Astrocyte of the spinal cord (primary cell): ENCODE measurements around the gene SERPINE2.

Source experiments
- DNase-seq: peaks from one replicate; pipeline ENCODE4 v3.0.0; 2011; ENCODE audit warnings: low read depth, low spot score
- H3K4me3 ChIP-seq: 2 replicates; pipeline ENCODE4 v1.5.1; 2011; ENCODE audit warnings: low read depth, mild to moderate bottlenecking, low read length, moderate library complexity
- in situ Hi-C: cut with HindIII; loops from 2 replicates; pipeline ENCODE4 v1.10.0; 2017; ENCODE audit warnings: low sequenced_read_pairs
- TF ChIP-seq, protein P1 (sequence below): IDR thresholded peaks from 2 replicates; pipeline ENCODE4 v1.5.1; 2012; ENCODE audit warnings: low read depth, mild to moderate bottlenecking, low read length, inconsistent platforms

Gene SERPINE2

DNA sequence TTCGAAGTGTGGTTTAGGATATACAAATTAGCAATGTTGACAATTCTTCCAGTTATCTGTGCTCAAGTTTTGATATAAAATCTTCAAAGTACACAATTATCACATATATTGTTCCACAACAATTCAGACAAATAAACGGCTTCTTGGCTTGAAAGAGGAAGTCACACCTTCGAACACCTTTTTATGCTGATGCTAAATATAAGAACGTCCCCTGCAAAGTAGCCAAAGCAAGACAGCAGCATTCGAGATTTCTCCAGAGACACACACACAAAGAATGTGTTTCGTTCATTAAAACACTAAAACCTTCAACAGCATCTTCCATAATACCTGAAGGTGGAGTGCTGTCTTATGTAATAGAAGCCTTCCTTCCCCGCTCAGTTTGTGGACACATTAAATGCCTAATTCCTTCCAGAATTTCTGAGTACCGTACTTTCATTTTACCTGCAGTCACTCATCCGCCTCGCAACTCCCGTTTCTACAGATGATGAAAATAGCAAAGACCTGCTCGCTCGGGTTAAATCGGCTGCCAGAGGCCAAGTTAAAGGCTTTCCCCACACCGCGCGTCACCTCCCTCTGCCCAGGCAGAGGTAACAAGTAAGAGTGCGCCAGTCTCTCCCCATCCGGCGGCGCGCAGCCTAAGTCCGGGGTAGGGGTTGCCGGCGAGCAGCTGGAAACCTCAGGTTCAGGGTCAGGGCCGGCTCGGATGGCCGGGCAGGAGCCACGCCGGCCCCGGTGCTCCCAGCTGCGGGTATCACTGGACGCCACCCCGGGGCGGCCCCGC, 847 bp downstream of the SERPINE2 start:
- TF ChIP-seq, protein P1, sequence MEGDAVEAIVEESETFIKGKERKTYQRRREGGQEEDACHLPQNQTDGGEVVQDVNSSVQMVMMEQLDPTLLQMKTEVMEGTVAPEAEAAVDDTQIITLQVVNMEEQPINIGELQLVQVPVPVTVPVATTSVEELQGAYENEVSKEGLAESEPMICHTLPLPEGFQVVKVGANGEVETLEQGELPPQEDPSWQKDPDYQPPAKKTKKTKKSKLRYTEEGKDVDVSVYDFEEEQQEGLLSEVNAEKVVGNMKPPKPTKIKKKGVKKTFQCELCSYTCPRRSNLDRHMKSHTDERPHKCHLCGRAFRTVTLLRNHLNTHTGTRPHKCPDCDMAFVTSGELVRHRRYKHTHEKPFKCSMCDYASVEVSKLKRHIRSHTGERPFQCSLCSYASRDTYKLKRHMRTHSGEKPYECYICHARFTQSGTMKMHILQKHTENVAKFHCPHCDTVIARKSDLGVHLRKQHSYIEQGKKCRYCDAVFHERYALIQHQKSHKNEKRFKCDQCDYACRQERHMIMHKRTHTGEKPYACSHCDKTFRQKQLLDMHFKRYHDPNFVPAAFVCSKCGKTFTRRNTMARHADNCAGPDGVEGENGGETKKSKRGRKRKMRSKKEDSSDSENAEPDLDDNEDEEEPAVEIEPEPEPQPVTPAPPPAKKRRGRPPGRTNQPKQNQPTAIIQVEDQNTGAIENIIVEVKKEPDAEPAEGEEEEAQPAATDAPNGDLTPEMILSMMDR: no peak
- in situ Hi-C loops: no loop called here

DNA sequence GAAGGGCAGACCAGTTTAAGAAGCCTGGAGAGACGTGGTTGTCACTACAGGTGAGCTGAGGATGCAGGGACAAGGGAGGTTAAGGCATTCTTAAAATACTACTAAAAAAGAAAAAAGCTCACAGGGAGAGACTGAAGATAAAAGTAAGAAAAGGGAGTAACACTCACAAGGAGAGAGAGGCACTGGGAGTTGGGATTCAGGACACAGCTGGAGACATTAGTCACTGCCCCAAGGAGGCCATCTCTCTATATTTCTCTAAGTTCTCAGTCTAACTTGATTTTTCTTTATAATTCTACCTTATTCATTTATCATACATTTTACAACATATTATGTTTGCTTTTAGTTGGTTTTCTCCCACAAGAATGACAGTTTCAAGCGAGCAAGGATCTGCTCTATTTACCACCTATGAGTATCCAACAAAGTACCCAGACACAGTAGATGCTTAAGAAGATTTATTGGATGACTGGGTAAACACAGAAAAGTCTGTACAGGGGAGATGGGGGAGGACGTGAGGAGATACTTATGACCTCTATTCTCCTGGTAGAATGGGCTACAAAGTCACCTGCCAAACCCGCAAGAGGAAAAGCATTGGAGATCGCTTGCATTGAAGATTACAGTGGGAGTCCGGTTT, 2.2 kb downstream of the SERPINE2 start:
- in situ Hi-C loops: no loop called here
- peak; percentile 40 for DNase-seq
- TF ChIP-seq, protein P1: no peak
- H3K4me3 ChIP-seq: peak overlapping the region; percentile 72

More for the DNA sequence above, 847 bp downstream of the SERPINE2 start:
- peak; percentile 43 for DNase-seq
- H3K4me3 ChIP-seq: peak overlapping the region; percentile 72

DNA sequence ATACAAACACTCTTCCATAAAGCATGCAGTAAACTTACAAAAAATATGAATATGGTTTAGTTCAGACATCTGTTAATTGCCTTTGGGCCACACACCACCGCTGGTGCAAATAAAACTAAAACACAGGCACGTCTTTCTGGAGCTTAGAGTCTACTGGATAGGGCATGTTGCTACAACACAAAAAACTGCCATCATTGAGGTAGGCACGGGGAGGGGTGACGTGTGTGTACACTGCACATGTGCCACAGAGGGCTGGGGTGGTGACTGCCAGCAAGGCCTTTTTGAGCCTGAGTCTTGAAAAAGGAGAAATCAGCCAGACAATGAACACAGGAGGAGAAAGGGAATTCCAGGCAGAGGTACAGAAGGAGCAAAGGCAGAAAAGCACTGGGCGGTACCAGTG, 5.1 kb downstream of the SERPINE2 start:
- no peak for DNase-seq
- in situ Hi-C loops: no loop called here
- H3K4me3 ChIP-seq: no peak overlapping the region
- TF ChIP-seq, protein P1: no peak

DNA sequence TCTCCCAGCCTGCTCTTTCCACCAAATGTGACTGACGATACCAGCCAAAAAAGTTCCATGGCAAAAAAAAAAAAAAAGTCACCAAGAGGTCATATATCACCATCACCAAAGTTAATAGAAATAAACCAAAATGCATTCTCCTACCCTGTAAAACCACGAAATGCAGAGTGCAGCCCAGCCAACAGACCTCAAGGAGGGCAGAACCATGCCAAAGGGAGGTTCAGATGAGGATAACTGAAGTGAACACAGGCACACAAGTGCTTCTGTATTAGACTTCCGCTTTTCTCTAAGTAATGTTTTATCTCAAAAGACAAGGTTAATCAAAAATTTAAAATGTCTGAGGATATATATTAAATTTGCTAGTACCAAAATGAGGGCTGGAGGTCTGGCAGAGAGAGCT, 5.5 kb downstream of the SERPINE2 start:
- DNase-seq: no peak
- TF ChIP-seq, protein P1: no peak
- no peak overlapping the region for H3K4me3 ChIP-seq
- in situ Hi-C loops: no loop called here

DNA sequence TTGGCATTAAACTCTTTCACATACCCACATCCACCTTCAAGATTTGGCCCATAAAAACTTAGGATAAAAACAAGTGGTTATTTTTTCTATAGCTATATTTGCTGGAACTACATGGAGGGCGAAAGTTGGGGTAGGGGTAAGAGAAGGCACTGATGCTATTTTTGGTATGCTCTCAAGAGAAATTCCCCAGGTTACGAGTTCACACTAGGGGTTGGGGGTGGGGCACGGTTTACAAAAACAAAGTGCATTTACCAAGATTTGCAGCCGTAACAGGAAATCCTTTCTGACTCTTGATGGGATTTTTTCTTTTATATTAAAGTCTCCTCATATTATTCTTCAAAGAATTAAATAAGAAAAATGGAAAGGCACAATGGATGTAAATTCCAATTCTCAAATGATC, 6.8 kb downstream of the SERPINE2 start:
- DNase-seq: no peak
- TF ChIP-seq, protein P1: no peak
- in situ Hi-C loops: no loop called here
- no peak overlapping the region for H3K4me3 ChIP-seq

DNA sequence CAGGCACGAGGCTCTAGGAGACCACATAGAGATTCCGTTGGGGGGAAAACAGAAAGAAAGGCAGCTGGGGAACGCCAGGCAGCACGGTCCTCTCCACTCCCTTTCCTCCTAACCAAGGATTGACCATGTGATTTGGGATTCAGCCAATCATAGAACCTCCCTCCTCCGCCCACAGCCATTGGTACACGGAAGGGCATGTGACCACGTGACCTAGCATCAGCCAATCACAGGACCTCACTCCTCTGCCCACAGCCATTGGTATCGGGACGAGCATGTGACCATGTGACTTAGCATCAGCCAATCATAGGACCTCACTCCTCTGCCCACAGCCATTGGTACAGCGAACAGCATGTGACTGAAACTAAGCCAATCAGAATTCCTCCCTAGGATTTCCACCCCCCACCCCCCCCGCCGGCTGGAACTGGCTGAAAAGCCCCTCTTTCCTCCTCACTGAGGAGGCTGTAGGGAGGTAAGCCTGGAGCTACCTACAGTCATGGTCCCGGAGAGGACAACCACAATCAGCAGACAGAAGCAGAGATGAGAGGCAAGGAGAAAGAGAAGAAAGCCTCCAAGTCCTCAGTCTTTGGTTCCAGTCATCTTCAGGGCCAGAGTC, 7.6 kb downstream of the SERPINE2 start:
- no peak overlapping the region for H3K4me3 ChIP-seq
- DNase-seq: no peak
- TF ChIP-seq, protein P1: no peak
- in situ Hi-C loops: no loop called here
